Uterus (tissue), 4 donors: ENCODE measurements around the gene CCL22. TPM values are rescaled to one million over a fixed set of nuclear protein-coding genes. Genes with fewer than 3 reads are reported as not detected.

ENCODE experiments used
- DNase-seq, 2 donors: peaks; one replicate each; pipeline ENCODE4 v3.0.0-alpha.2; 2019 to 2020
- H3K27ac ChIP-seq, 2 donors: fragments of 200-600 bp; sonication (generic); 1 replicate in 1 of 2; 2 replicates in 1 of 2; pipeline ENCODE4 v1.5.1; 2016 to 2018
- H3K27me3 ChIP-seq, 2 donors: fragments of 200-600 bp; sonication (generic); one replicate each; pipeline ENCODE4 v1.5.1; 2018 to 2019; ENCODE audit warnings: control low read depth in 1 of 2
- H3K36me3 ChIP-seq, 2 donors: fragments of 200-600 bp; sonication (generic); one replicate each; pipeline ENCODE4 v1.5.1; 2019; ENCODE audit warnings: control low read depth in 1 of 2
- H3K4me1 ChIP-seq, 2 donors: fragments of 200-600 bp; sonication (generic); one replicate each; pipeline ENCODE4 v1.5.1; 2018 to 2019; ENCODE audit warnings: control low read depth in 1 of 2
- H3K4me3 ChIP-seq, 2 donors: fragments of 200-600 bp; sonication (generic); 1 replicate in 1 of 2; 2 replicates in 1 of 2; pipeline ENCODE4 v1.5.1; 2018 to 2019; ENCODE audit warnings: mild to moderate bottlenecking in 1 of 2
- H3K9me3 ChIP-seq, 2 donors: fragments of 200-600 bp; sonication (generic); one replicate each; pipeline ENCODE4 v1.5.1; 2019; ENCODE audit warnings: control low read depth in 1 of 2
- CTCF ChIP-seq, 4 experiments: fragments of 200-600 bp in 2 of 4; fragments of 450-650 bp in 2 of 4; sonication (generic) in 2 of 4; IDR thresholded peaks; one replicate each; pipeline ENCODE4 v1.5.1; 2016 to 2019; ENCODE audit warnings: antibody characterized with exemption in 4 of 4, mild to moderate bottlenecking in 2 of 4, moderate library complexity in 1 of 4
- POLR2A ChIP-seq, 2 donors: fragments of 450-650 bp; IDR thresholded peaks; one replicate each; pipeline ENCODE4 v1.6.1; 2016; ENCODE audit warnings: antibody characterized with exemption in 2 of 2, mild to moderate bottlenecking in 1 of 2, moderate library complexity in 1 of 2
- intact Hi-C: fragments of 100-400 bp; cut with DNase I; formaldehyde crosslinking; loops from one replicate; pipeline ENCODE4 v1.15.1; 2023; ENCODE audit warnings: low total_unique reads
- total RNA-seq, 4 donors: library from RNA; depleted of rRNA in 3 of 4; stranded (reverse); fragments of >200 nt in 3 of 4; gene quantifications; one replicate each; pipeline versions ENCODE4 v1.1.0 to v1.2.4, GENCODE V29; 2014 to 2023
- donor health status: DM: yes; HTN: yes; CAD: no.

Gene CCL22
- total RNA-seq, 4 donors from 2014 or later = not detected

GRCh38 chr16:57390636-57391295 is 32.2 kb downstream of the CCL22 start:
- Histone ChIP-seq H3K27me3 (no peaks in the 10 kb centered on the region), H3K36me3 (no peaks in the 10 kb centered on the region), H3K4me3 (no peak overlapping the region), H3K4me1 (no peaks in the 10 kb centered on the region), H3K27ac (no peak overlapping the region), H3K9me3 (no peaks in the 10 kb centered on the region)
- TF ChIP-seq POLR2A (IDR thresholded peaks at IDR 0.05) (no peak), CTCF (IDR thresholded peaks at IDR 0.05) (no peak)
- DNase-seq = no peak
- intact Hi-C loops = no loop called here

- TF ChIP-seq POLR2A (IDR thresholded peaks at IDR 0.05) (no peak), CTCF (IDR thresholded peaks at IDR 0.05) (no peak)
- intact Hi-C loops = no loop called here
Measured at GRCh38 chr16:57391300-57391699, 32.7 kb downstream of the CCL22 start.

GRCh38 chr16:57391708-57392107 is 33.1 kb downstream of the CCL22 start:
- Histone ChIP-seq H3K36me3 (no peaks in the 10 kb centered on the region), H3K4me1 (no peaks in the 10 kb centered on the region), H3K27ac (no peak overlapping the region), H3K4me3 (no peak overlapping the region), H3K27me3 (no peaks in the 10 kb centered on the region), H3K9me3 (no peaks in the 10 kb centered on the region)
- DNase-seq = no peak
- intact Hi-C loops = no loop called here
- TF ChIP-seq CTCF (IDR thresholded peaks at IDR 0.05) = no peak
- TF ChIP-seq POLR2A (IDR thresholded peaks at IDR 0.05) = no peak

More at GRCh38 chr16:57391300-57391699, 32.7 kb downstream of the CCL22 start:
- DNase-seq = no peak
- Histone ChIP-seq H3K4me3 (no peak overlapping the region), H3K9me3 (no peaks in the 10 kb centered on the region), H3K27ac (no peak overlapping the region), H3K4me1 (no peaks in the 10 kb centered on the region), H3K27me3 (no peaks in the 10 kb centered on the region), H3K36me3 (no peaks in the 10 kb centered on the region)

GRCh38 chr16:57392694-57393093 is 34.1 kb downstream of the CCL22 start:
- Histone ChIP-seq H3K27me3 (no peaks in the 10 kb centered on the region), H3K4me3 (no peak overlapping the region), H3K9me3 (no peaks in the 10 kb centered on the region), H3K36me3 (no peaks in the 10 kb centered on the region), H3K27ac (no peak overlapping the region), H3K4me1 (no peaks in the 10 kb centered on the region)
- DNase-seq = no peak
- TF ChIP-seq POLR2A (IDR thresholded peaks at IDR 0.05) (no peak), CTCF (IDR thresholded peaks at IDR 0.05) (no peak)
- intact Hi-C loops = no loop called here

- DNase-seq = no peak
- Histone ChIP-seq H3K9me3 (no peaks in the 10 kb centered on the region), H3K27me3 (no peaks in the 10 kb centered on the region), H3K27ac (no peak overlapping the region), H3K4me1 (no peaks in the 10 kb centered on the region), H3K36me3 (no peaks in the 10 kb centered on the region), H3K4me3 (no peak overlapping the region)
- no peak for TF ChIP-seq POLR2A (IDR thresholded peaks at IDR 0.05)
- TF ChIP-seq CTCF (IDR thresholded peaks at IDR 0.05) = no peak
- intact Hi-C loops = no loop called here
Measured at GRCh38 chr16:57394444-57394843, 35.9 kb downstream of the CCL22 start.
